GDM1 (cell line): Measurements from ENCODE around the gene TTC34.
"Not testable (repeated sequence)": the region's sequence is repeated elsewhere in the genome, so short reads cannot be mapped to it uniquely, and the experiment has no call there.

Source experiments
- DNase-seq: peaks from one replicate; lab custom pipeline; 2025; lab: John Stamatoyannopoulos, UW

The TTC34 gene

GRCh38 chr1:2671656-2672055 is 129.8 kb downstream of the TTC34 start:
- DNase-seq = not testable (repeated sequence)

GRCh38 chr1:2659806-2660205 is 141.7 kb downstream of the TTC34 start:
- DNase-seq = not testable (repeated sequence)

- not testable (repeated sequence) for DNase-seq
Measured at GRCh38 chr1:2657909-2658308, 143.6 kb downstream of the TTC34 start.

GRCh38 chr1:2657124-2657523 is 144.4 kb downstream of the TTC34 start:
- not testable (repeated sequence) for DNase-seq

- not testable (repeated sequence) for DNase-seq
Measured at GRCh38 chr1:2655598-2656434, 145.7 kb downstream of the TTC34 start.

- DNase-seq = not testable (repeated sequence)
Measured at GRCh38 chr1:2654443-2654948, 147.0 kb downstream of the TTC34 start.

- DNase-seq = not testable (repeated sequence)
Measured at GRCh38 chr1:2653741-2654442, 147.6 kb downstream of the TTC34 start.

- DNase-seq = not testable (repeated sequence)
Measured at GRCh38 chr1:2652926-2653571, 148.4 kb downstream of the TTC34 start.

- not testable (repeated sequence) for DNase-seq
Measured at GRCh38 chr1:2652152-2652925, 149.2 kb downstream of the TTC34 start.

- DNase-seq = no peak
Measured at GRCh38 chr1:2650967-2651645, 150.4 kb downstream of the TTC34 start.

- no peak for DNase-seq
Measured at GRCh38 chr1:2646837-2647236, 154.7 kb downstream of the TTC34 start.

- DNase-seq = no peak
Measured at GRCh38 chr1:2645776-2646175, 155.7 kb downstream of the TTC34 start.

- DNase-seq = no peak
Measured at GRCh38 chr1:2645143-2645542, 156.3 kb downstream of the TTC34 start.

GRCh38 chr1:2644591-2645101 is 156.8 kb downstream of the TTC34 start:
- no peak for DNase-seq

GRCh38 chr1:2644171-2644570 is 157.3 kb downstream of the TTC34 start:
- no peak for DNase-seq

GRCh38 chr1:2643414-2644077 is 157.9 kb downstream of the TTC34 start:
- DNase-seq = no peak

- DNase-seq = peak; percentile 88
Measured at GRCh38 chr1:2642560-2643413, 158.7 kb downstream of the TTC34 start.

GRCh38 chr1:2642131-2642559 is 159.3 kb downstream of the TTC34 start:
- no peak for DNase-seq
